Natural killer cell treated with Interleukin-12 subunit alpha and Interleukin-12 subunit beta and Interleukin-15 and Interleukin-18, amount 100 ng/mL, for 72 hours (primary cell): ENCODE results near the gene CTRL. TPM values are rescaled to one million over a fixed set of nuclear protein-coding genes. Genes with fewer than 3 reads are reported as not detected.
A peak's percentile ranks its signal among the peaks of the same experiment; 100 is the strongest.
"Not testable (repeated sequence)": the region's sequence is repeated elsewhere in the genome, so short reads cannot be mapped to it uniquely, and the experiment has no call there.

Experiments used
- ATAC-seq, 2 donors: fragments of 150-1000 bp; cut with Tn5 transposase in 1 of 2; sonication (Bioruptor Pico), chemical (Tn5 transposase) in 1 of 2; 2 replicates each; pipeline ENCODE4 v1.10.0; 2021
- DNase-seq: peaks from one replicate; pipeline ENCODE4 v3.0.0; 2022; ENCODE audit warnings: low spot score
- H3K27ac Mint-ChIP-seq, 2 donors: 1 replicate in 1 of 2; 2 replicates in 1 of 2; pipeline ENCODE4 v1.8.0; 2022; ENCODE audit warnings: mixed read lengths in 2 of 2, mild to moderate bottlenecking in 1 of 2, moderate library complexity in 1 of 2
- H3K27me3 Mint-ChIP-seq, 2 donors: 1 replicate in 1 of 2; 2 replicates in 1 of 2; pipeline ENCODE4 v1.8.0; 2022; ENCODE audit warnings: mixed read lengths in 2 of 2
- H3K36me3 Mint-ChIP-seq: one replicate; pipeline ENCODE4 v1.8.0; 2022; ENCODE audit warnings: mixed read lengths
- H3K4me1 Mint-ChIP-seq, 2 donors: 1 replicate in 1 of 2; 2 replicates in 1 of 2; pipeline ENCODE4 v1.8.0; 2022; ENCODE audit warnings: low read depth in 2 of 2, mixed read lengths in 2 of 2, mild to moderate bottlenecking in 1 of 2
- H3K4me3 Mint-ChIP-seq: one replicate; pipeline ENCODE4 v1.8.0; 2022; ENCODE audit warnings: mixed read lengths
- H3K9me3 Mint-ChIP-seq: 2 replicates; pipeline ENCODE4 v1.8.0; 2022; ENCODE audit warnings: mixed read lengths
- total RNA-seq, 2 donors: library from RNA; stranded (reverse); gene quantifications; one replicate each; pipeline ENCODE4 v1.2.3, GENCODE V29; 2022

The CTRL gene
- total RNA-seq, 2 donors from 2014 or later, result 8.4 to 15.6 TPM

DNA sequence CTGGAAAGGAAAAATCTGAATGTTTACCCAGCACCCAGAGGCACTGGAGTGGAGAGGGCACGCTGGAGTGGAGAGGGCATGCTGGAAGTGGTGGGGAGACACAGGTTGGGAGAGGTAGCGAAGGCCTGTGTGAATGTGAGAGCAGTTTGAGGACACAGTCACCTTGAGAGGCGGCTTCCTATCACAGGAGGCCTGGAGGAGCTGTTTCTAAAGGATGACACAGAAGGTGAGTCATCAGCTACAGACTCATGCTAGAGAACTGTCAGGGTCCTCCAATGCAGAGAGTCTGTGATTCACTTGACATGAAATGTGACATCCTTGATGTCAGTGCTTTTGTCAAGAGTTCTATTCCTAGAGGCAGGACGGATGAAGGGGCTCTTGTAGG, 13.8 kb downstream of the CTRL start:
- DNase-seq (no peak), ATAC-seq (peak; percentile 80 to 94)
- Mint-ChIP-seq H3K9me3 (no peaks in the 10 kb centered on the region), H3K27me3 (no peaks in the 10 kb centered on the region), H3K4me3 (no peak overlapping the region), H3K4me1 (peaks cover 12 to 32% of the 10 kb centered on the region in 2 donors), H3K36me3 (no peaks in the 10 kb centered on the region), H3K27ac (peak overlapping the region; percentile 31 to 78)

GRCh38 chr16:67917140-67917851, 14.4 kb downstream of the CTRL start:
- ATAC-seq (peak in 1 of 2 donors; percentile 1), DNase-seq (no peak)
- Mint-ChIP-seq H3K4me1 (peaks cover 12 to 30% of the 10 kb centered on the region in 2 donors), H3K9me3 (no peaks in the 10 kb centered on the region), H3K36me3 (no peaks in the 10 kb centered on the region), H3K4me3 (no peak overlapping the region), H3K27ac (peak overlapping the region; percentile 31 to 78), H3K27me3 (no peaks in the 10 kb centered on the region)

GRCh38 chr16:67915831-67916723, 15.6 kb downstream of the CTRL start:
- no peak for DNase-seq
- Mint-ChIP-seq H3K9me3 (no peaks in the 10 kb centered on the region), H3K4me3 (no peak overlapping the region), H3K4me1 (peaks cover 12 to 26% of the 10 kb centered on the region in 2 donors), H3K27me3 (no peaks in the 10 kb centered on the region), H3K27ac (peak overlapping the region in 1 of 2 donors; percentile 7), H3K36me3 (no peaks in the 10 kb centered on the region)
- ATAC-seq, result no peak

DNA sequence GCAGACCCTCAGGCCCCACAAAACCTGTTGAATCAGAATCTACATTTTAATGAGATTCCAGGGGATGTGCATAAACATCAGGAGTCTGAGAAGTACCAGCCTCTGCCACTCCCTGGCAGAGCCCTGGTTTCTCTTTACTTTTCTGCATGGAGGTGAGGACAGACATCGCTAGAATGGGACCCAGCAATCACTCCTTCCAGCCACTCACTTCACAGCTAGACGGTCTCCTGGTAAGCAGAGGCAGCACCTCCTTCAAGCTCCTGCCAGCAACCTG, 16.2 kb downstream of the CTRL start:
- H3K36me3 Mint-ChIP-seq, H3K27ac Mint-ChIP-seq: not testable (repeated sequence)

GRCh38 chr16:67914758-67915495, 16.7 kb downstream of the CTRL start:
- no peak for ATAC-seq
- Mint-ChIP-seq H3K9me3 (no peaks in the 10 kb centered on the region), H3K36me3 (no peaks in the 10 kb centered on the region), H3K27me3 (no peaks in the 10 kb centered on the region), H3K27ac (no peak overlapping the region), H3K4me1 (peaks cover 16 to 26% of the 10 kb centered on the region in 2 donors), H3K4me3 (no peak overlapping the region)
- DNase-seq, result no peak

More for the DNA sequence above, 16.2 kb downstream of the CTRL start:
- H3K4me3 Mint-ChIP-seq, ATAC-seq, H3K9me3 Mint-ChIP-seq, DNase-seq, H3K27me3 Mint-ChIP-seq: not testable (repeated sequence)
- peaks cover 12 to 23% of the 10 kb centered on the region in 2 donors for H3K4me1 Mint-ChIP-seq

GRCh38 chr16:67910158-67910557, 21.5 kb downstream of the CTRL start:
- ATAC-seq (peak; percentile 64 to 65), DNase-seq (no peak)
- no peaks in the 10 kb centered on the region for H3K9me3 Mint-ChIP-seq
- no peaks in the 10 kb centered on the region for H3K27me3 Mint-ChIP-seq
- H3K27ac Mint-ChIP-seq, result peak overlapping the region in 1 of 2 donors; percentile 19
- peaks cover 8 to 18% of the 10 kb centered on the region in 2 donors for H3K4me1 Mint-ChIP-seq
- H3K36me3 Mint-ChIP-seq, result no peaks in the 10 kb centered on the region
- H3K4me3 Mint-ChIP-seq, result no peak overlapping the region

DNA sequence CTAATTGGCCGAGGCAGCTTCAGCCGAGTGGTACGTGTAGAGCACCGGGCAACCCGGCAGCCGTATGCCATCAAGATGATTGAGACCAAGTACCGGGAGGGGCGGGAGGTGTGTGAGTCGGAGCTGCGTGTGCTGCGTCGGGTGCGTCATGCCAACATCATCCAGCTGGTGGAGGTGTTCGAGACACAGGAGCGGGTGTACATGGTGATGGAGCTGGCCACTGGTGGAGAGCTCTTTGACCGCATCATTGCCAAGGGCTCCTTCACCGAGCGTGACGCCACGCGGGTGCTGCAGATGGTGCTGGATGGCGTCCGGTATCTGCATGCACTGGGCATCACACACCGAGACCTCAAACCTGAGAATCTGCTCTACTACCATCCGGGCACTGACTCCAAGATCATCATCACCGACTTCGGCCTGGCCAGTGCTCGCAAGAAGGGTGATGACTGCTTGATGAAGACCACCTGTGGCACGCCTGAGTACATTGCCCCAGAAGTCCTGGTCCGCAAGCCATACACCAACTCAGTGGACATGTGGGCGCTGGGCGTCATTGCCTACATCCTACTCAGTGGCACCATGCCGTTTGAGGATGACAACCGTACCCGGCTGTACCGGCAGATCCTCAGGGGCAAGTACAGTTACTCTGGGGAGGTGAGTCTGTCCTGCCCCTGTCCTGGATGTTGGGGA, 22.5 kb downstream of the CTRL start:
- H3K4me3 Mint-ChIP-seq, result no peak overlapping the region
- no peaks in the 10 kb centered on the region for H3K36me3 Mint-ChIP-seq
- peaks cover 8 to 16% of the 10 kb centered on the region in 2 donors for H3K4me1 Mint-ChIP-seq
- DNase-seq (no peak), ATAC-seq (peak in 1 of 2 donors; percentile 28)
- H3K9me3 Mint-ChIP-seq, result no peaks in the 10 kb centered on the region
- H3K27ac Mint-ChIP-seq, result peak overlapping the region in 1 of 2 donors; percentile 19
- no peaks in the 10 kb centered on the region for H3K27me3 Mint-ChIP-seq

DNA sequence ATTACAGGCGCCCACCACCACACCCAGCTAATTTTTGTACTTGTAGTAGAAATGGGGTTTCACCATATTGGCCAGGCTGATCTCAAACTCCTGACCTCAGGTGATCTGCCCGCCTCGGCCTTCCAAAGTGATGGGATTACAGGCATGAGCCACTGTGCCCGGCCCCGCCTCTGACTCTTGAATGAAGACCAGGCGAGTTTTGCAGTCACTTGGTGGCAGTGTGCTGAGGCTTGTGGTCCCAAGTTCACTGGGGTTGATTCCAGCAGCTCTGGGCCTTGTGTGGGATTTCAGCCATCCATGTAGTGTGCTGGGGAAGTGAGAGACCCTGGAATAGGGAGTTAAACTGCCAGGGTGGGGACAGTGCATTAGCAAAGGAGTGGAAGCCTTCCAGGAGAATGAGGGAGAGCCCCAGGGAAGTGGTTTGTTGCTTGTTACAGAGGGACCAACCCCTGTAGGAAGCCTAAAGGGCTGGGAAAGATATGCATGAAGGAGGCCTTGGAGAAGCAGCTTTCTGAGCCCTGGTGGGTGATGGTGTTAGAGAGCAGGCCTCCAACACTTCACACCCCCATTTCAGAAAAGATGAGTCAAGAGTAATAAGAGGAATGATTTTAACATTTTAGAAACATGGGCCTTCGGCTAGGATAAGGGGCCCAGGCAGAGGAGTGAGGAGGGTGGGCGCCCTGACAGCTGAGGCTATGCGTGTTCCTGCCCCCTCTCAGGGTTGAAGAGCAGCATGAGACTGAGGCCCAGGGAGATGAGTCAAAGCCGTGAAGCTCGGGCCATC, 24.1 kb downstream of the CTRL start:
- Mint-ChIP-seq H3K4me1 (peaks cover 8 to 16% of the 10 kb centered on the region in 2 donors), H3K9me3 (no peaks in the 10 kb centered on the region)
- no peak for ATAC-seq

DNA sequence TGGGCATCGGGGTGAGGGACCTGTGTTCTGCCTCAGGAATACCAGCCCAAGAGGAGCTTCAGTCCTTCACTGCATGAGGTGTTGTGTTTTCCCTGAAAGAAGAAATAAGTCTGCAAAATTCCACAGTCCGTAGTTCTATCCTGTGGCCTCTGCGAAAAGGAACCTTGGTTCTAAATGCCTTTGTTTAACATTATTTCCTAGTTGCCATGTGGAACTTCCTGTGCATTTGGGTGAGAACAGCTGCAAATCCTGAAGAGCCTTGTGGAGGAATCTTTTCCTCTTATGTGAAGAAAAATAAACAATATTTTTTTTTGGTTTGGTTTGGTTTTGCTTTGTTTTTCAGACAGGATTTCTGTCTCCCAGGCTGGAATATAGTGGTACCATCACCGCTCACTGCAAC, 28.8 kb downstream of the CTRL start:
- no peak overlapping the region for H3K4me3 Mint-ChIP-seq
- ATAC-seq, result no peak
- H3K27ac Mint-ChIP-seq, result no peak overlapping the region
- H3K36me3 Mint-ChIP-seq, result no peaks in the 10 kb centered on the region
- peaks cover 0 to 12% of the 10 kb centered on the region in 2 donors for H3K4me1 Mint-ChIP-seq
- H3K9me3 Mint-ChIP-seq, result no peaks in the 10 kb centered on the region
- no peaks in the 10 kb centered on the region for H3K27me3 Mint-ChIP-seq
- no peak for DNase-seq

More for the DNA sequence above, 24.1 kb downstream of the CTRL start:
- H3K27ac Mint-ChIP-seq, result peak overlapping the region in 1 of 2 donors; percentile 21
- no peak for DNase-seq
- no peaks in the 10 kb centered on the region for H3K27me3 Mint-ChIP-seq
- H3K4me3 Mint-ChIP-seq, result no peak overlapping the region
- no peaks in the 10 kb centered on the region for H3K36me3 Mint-ChIP-seq

- no peak for ATAC-seq
- no peak overlapping the region for H3K27ac Mint-ChIP-seq
Observed at GRCh38 chr16:67901734-67902133, 29.9 kb downstream of the CTRL start.

DNA sequence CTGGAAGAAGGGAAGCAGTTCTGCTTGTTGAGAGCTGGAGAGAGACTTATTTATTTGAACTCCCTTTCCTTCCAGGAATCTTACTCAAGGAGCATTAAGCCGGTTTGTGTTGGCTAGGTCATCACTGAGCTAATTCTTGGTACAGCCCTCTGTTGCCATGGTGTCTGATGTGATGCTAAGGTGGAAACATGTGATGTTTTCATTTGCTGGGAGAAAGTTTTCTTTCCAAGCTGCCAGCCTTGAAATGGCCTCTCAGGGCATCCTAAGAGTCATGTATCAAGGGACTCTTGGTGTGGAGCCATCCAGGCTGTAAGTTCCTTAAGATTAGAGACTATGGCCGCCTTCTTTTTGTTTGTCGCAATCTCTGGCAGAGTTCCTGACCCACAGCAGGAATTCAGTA, 34.4 kb downstream of the CTRL start:
- Mint-ChIP-seq H3K36me3 (no peaks in the 10 kb centered on the region), H3K4me1 (peaks cover 18 to 24% of the 10 kb centered on the region in 2 donors), H3K27ac (no peak overlapping the region), H3K4me3 (no peak overlapping the region), H3K9me3 (no peaks in the 10 kb centered on the region), H3K27me3 (no peaks in the 10 kb centered on the region)
- DNase-seq (no peak), ATAC-seq (no peak)

More at GRCh38 chr16:67901734-67902133, 29.9 kb downstream of the CTRL start:
- H3K4me1 Mint-ChIP-seq, result peaks cover 0 to 12% of the 10 kb centered on the region in 2 donors
- H3K27me3 Mint-ChIP-seq, result no peaks in the 10 kb centered on the region
- no peaks in the 10 kb centered on the region for H3K9me3 Mint-ChIP-seq
- no peaks in the 10 kb centered on the region for H3K36me3 Mint-ChIP-seq
- no peak for DNase-seq
- H3K4me3 Mint-ChIP-seq, result no peak overlapping the region

GRCh38 chr16:67893743-67894399, 37.8 kb downstream of the CTRL start:
- peaks cover 18 to 20% of the 10 kb centered on the region in 2 donors for H3K4me1 Mint-ChIP-seq
- H3K9me3 Mint-ChIP-seq, result no peaks in the 10 kb centered on the region
- DNase-seq (no peak), ATAC-seq (no peak)
- no peaks in the 10 kb centered on the region for H3K27me3 Mint-ChIP-seq
- H3K4me3 Mint-ChIP-seq, result peak overlapping the region; percentile 97
- no peaks in the 10 kb centered on the region for H3K36me3 Mint-ChIP-seq
- peak overlapping the region; percentile 92 to 95 for H3K27ac Mint-ChIP-seq
